ENCODE results near the gene SLC6A2. TPM values are rescaled to one million over a fixed set of nuclear protein-coding genes. Genes with fewer than 3 reads are reported as not detected.

The SLC6A2 gene
- total RNA-seq, 1 donor from 2014 or later, result 0.26 TPM

GRCh38 chr16:55668340-55669281 is 12.8 kb downstream of the SLC6A2 start:
- TF ChIP-seq, protein P1, sequence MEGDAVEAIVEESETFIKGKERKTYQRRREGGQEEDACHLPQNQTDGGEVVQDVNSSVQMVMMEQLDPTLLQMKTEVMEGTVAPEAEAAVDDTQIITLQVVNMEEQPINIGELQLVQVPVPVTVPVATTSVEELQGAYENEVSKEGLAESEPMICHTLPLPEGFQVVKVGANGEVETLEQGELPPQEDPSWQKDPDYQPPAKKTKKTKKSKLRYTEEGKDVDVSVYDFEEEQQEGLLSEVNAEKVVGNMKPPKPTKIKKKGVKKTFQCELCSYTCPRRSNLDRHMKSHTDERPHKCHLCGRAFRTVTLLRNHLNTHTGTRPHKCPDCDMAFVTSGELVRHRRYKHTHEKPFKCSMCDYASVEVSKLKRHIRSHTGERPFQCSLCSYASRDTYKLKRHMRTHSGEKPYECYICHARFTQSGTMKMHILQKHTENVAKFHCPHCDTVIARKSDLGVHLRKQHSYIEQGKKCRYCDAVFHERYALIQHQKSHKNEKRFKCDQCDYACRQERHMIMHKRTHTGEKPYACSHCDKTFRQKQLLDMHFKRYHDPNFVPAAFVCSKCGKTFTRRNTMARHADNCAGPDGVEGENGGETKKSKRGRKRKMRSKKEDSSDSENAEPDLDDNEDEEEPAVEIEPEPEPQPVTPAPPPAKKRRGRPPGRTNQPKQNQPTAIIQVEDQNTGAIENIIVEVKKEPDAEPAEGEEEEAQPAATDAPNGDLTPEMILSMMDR (IDR thresholded peaks at IDR 0.05; ENCODE audit: insufficient read depth, low read length, severe bottlenecking), result no peak
- peak; percentile 98 for DNase-seq (ENCODE audit: low read depth)
- H3K27me3 ChIP-seq (ENCODE audit: control insufficient read depth, insufficient read depth, low read length), result no peaks in the 10 kb centered on the region
- H3K4me3 ChIP-seq (ENCODE audit: low read depth, low read length), result no peak overlapping the region
- peak; percentile 99 for FAIRE-seq
- no peaks in the 10 kb centered on the region for H3K36me3 ChIP-seq (ENCODE audit: control insufficient read depth, insufficient read depth, low read length)

DNA sequence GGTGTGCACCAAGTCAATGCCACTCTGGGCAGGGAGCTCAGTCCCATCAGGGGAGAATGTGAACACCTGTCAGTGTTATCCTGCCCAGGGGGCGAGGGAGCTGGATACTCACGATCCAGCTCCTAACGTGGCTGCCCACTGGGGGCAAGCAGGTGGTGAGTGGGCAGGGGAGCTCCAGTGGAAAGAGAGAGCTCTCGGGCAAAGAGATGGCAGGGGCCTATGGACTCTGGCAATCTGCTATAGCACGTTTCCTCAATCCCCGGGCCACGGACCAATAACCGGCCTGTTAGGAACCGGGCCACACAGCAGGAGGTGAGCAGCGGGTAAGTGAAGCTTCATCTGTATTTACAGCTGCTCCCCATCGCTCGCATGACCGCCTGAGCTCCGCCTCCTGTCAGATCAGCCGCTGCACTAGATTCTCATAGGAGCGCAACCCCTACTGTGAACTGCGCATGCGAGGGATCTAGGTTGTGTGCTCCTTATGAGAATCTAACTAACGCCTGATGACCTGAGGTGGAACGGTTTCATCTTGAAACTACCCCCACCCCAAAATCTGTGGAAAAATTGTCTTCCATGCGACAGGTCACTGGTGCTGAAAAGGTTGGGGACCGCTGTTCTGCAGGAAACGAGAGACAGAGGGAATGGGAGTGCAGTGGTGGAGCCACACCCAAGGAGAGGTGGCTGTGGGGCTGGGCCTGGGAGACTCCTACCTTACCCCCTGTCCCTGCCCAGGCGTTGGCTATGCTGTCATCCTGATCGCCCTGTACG is 15.6 kb downstream of the SLC6A2 start:
- Histone ChIP-seq H3K4me3 (ENCODE audit: low read depth, low read length) (no peak overlapping the region), H3K27me3 (ENCODE audit: control insufficient read depth, insufficient read depth, low read length) (no peaks in the 10 kb centered on the region), H3K36me3 (ENCODE audit: control insufficient read depth, insufficient read depth, low read length) (no peaks in the 10 kb centered on the region)
- TF ChIP-seq, protein P1 (IDR thresholded peaks at IDR 0.05; ENCODE audit: insufficient read depth, low read length, severe bottlenecking), result no peak
- FAIRE-seq (no peak), DNase-seq (ENCODE audit: low read depth) (no peak)

DNA sequence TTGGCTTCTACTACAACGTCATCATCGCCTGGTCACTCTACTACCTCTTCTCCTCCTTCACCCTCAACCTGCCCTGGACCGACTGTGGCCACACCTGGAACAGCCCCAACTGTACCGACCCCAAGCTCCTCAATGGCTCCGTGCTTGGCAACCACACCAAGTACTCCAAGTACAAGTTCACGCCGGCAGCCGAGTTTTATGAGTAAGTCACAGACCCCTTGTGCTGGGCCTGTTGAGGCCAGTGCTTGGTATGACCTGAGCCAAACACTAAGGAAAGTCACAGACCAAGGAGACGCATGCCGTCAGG is 16.1 kb downstream of the SLC6A2 start:
- H3K36me3 ChIP-seq (ENCODE audit: control insufficient read depth, insufficient read depth, low read length), result no peaks in the 10 kb centered on the region
- H3K27me3 ChIP-seq (ENCODE audit: control insufficient read depth, insufficient read depth, low read length), result no peaks in the 10 kb centered on the region
- no peak for DNase-seq (ENCODE audit: low read depth)
- TF ChIP-seq, protein P1 (IDR thresholded peaks at IDR 0.05; ENCODE audit: insufficient read depth, low read length, severe bottlenecking), result no peak
- no peak for FAIRE-seq
- no peak overlapping the region for H3K4me3 ChIP-seq (ENCODE audit: low read depth, low read length)

- Histone ChIP-seq H3K4me3 (ENCODE audit: low read depth, low read length) (no peak overlapping the region), H3K27me3 (ENCODE audit: control insufficient read depth, insufficient read depth, low read length) (no peaks in the 10 kb centered on the region), H3K36me3 (ENCODE audit: control insufficient read depth, insufficient read depth, low read length) (no peaks in the 10 kb centered on the region)
- no peak for FAIRE-seq
- no peak for DNase-seq (ENCODE audit: low read depth)
- TF ChIP-seq, protein P1 (IDR thresholded peaks at IDR 0.05; ENCODE audit: insufficient read depth, low read length, severe bottlenecking), result no peak
Observed at GRCh38 chr16:55672471-55672870, 16.7 kb downstream of the SLC6A2 start.

DNA sequence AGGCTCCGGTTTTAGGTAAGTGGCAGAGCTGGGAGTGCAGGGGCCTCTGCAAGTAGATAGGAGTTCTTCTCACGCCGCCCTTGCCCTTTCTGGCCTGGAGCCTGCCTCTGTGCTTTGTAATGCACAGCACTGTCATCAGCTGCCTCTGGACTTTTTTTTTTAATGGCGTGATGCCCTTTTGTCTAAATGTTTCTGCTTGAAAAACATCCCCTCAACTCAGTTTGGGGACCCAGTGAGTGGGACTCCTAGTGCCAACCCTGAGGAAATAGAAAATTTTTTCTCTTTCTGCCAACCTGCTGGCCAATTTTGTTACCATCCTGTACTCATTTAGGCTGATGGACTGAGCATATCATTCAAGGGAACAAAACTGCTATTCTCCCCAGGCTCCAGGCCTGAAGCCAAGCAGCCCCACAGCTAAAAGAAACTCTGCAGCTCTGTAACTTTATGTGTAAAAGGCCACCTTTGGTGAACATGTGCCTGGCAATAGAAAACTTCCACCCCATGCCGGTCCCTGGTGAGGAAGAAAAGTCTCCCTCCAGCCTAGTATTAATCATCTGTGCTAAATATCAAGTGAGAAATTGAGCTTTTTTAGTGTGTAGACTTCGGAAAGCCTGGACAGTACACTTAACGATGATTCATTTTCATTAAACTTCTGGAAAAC is 22.5 kb downstream of the SLC6A2 start:
- Histone ChIP-seq H3K27me3 (ENCODE audit: control insufficient read depth, insufficient read depth, low read length) (no peaks in the 10 kb centered on the region), H3K36me3 (ENCODE audit: control insufficient read depth, insufficient read depth, low read length) (no peaks in the 10 kb centered on the region), H3K4me3 (ENCODE audit: low read depth, low read length) (no peak overlapping the region)
- no peak for FAIRE-seq
- no peak for DNase-seq (ENCODE audit: low read depth)
- TF ChIP-seq, protein P1 (IDR thresholded peaks at IDR 0.05; ENCODE audit: insufficient read depth, low read length, severe bottlenecking), result no peak
